Endothelial cell of umbilical vein (primary cell): ENCODE data around the gene TNNI3K. TPM values are rescaled to one million over a fixed set of nuclear protein-coding genes. Genes with fewer than 3 reads are reported as not detected.

Experiments used
- BruUV-seq: library from RNA; stranded (reverse); fragments of 400-500 nt; replicated peaks from 2 replicates; lab custom pipeline; 2021; lab: Mats Ljungman, UMichigan
- CTCF ChIA-PET: fragments of 300-600, 350-600 bp; sonication (Branson Sonifier 250); formaldehyde crosslinking; loops from one replicate; lab custom pipeline; 2021; ENCODE audit warnings: antibody characterized with exemption, inconsistent platforms; lab: Charles Lee
- POLR2A ChIA-PET: fragments of 300-600, 350-600 bp; sonication (Branson Sonifier 250); formaldehyde crosslinking; loops from one replicate; lab custom pipeline; 2021; ENCODE audit warnings: antibody characterized with exemption, inconsistent platforms; lab: Charles Lee
- DNase-seq: peaks from one replicate; pipeline ENCODE4 v3.0.0-alpha.2; 2011; ENCODE audit warnings: low read depth, low spot score
- FAIRE-seq: peaks from 2 replicates; lab custom pipeline; 2011; peaks lifted over from hg19 to GRCh38; lab: Jason Lieb, UNC
- H2AFZ ChIP-seq: 2 replicates; pipeline ENCODE4 v1.6.0; 2012; ENCODE audit warnings: low read depth, low read length, control low read depth, inconsistent platforms
- H3K27ac ChIP-seq: 2 replicates; pipeline ENCODE4 v1.5.1; 2011; ENCODE audit warnings: low read depth, mild to moderate bottlenecking, control low read depth, low read length, moderate library complexity; ENCODE audit not compliant: insufficient read depth
- H3K27me3 ChIP-seq, 2 experiments: 2 replicates each; pipeline versions ENCODE4 v1.6.0 to v1.6.1; 2011; ENCODE audit warnings: low read length in 2 of 2, mixed read lengths in 1 of 2; ENCODE audit not compliant: control insufficient read depth in 2 of 2, insufficient read depth in 2 of 2
- H3K36me3 ChIP-seq, 2 experiments: 2 replicates in 1 of 2; 3 replicates in 1 of 2; pipeline ENCODE4 v1.5.1; 2011; ENCODE audit warnings: low read length in 2 of 2, mild to moderate bottlenecking in 1 of 2, moderate library complexity in 1 of 2; ENCODE audit not compliant: control insufficient read depth in 2 of 2, insufficient read depth in 2 of 2; ENCODE audit errors: extremely low read depth in 1 of 2
- H3K4me1 ChIP-seq: 3 replicates; pipeline ENCODE4 v1.5.1; 2011; ENCODE audit warnings: mild to moderate bottlenecking, low read length; ENCODE audit not compliant: control insufficient read depth, insufficient read depth; ENCODE audit errors: extremely low read depth
- H3K4me2 ChIP-seq: 2 replicates; pipeline ENCODE4 v1.6.1; 2011; ENCODE audit warnings: low read length, control low read depth, mixed read lengths; ENCODE audit not compliant: insufficient read depth
- H3K4me3 ChIP-seq, 3 experiments: fragments of 200-600 bp in 1 of 3; sonication (generic), shearing (Covaris generic) in 1 of 3; replicated peaks in 1 of 3; 2 replicates each; pipeline ENCODE4 v1.5.1; 2011 to 2016; ENCODE audit warnings: control low read depth in 3 of 3, low read length in 3 of 3, mild to moderate bottlenecking in 2 of 3, inconsistent platforms in 1 of 3, low read depth in 1 of 3, moderate library complexity in 1 of 3; ENCODE audit not compliant: insufficient read depth in 1 of 3
- H3K79me2 ChIP-seq: 2 replicates; pipeline ENCODE4 v1.6.0; 2012; ENCODE audit warnings: low read length, inconsistent platforms; ENCODE audit not compliant: control insufficient read depth, insufficient read depth
- H3K9ac ChIP-seq: replicated peaks from 2 replicates; pipeline ENCODE3; 2011; ENCODE audit warnings: low read length, control low read depth; ENCODE audit not compliant: insufficient read depth; ENCODE audit errors: extremely low read depth
- H3K9me1 ChIP-seq: replicated peaks from 3 replicates; pipeline ENCODE4 v1.6.0; 2011; ENCODE audit warnings: mild to moderate bottlenecking, low read length; ENCODE audit not compliant: control insufficient read depth, insufficient read depth; ENCODE audit errors: extremely low read depth
- H3K9me3 ChIP-seq: replicated peaks from 2 replicates; pipeline ENCODE4 v1.5.1; 2012; ENCODE audit warnings: low read length, inconsistent platforms; ENCODE audit not compliant: control insufficient read depth, insufficient read depth
- H4K20me1 ChIP-seq: replicated peaks from 2 replicates; pipeline ENCODE3; 2011; ENCODE audit warnings: mild to moderate bottlenecking, low read length; ENCODE audit not compliant: control insufficient read depth, insufficient read depth; ENCODE audit errors: extremely low read depth
- CTCF ChIP-seq, 2 donors: IDR thresholded peaks; 1 replicate in 1 of 2; 2 replicates in 1 of 2; pipeline ENCODE4 v1.5.1; 2011; ENCODE audit warnings: low read length in 2 of 2, mild to moderate bottlenecking in 2 of 2, moderate library complexity in 2 of 2, control low read depth in 1 of 2, inconsistent platforms in 1 of 2, low read depth in 1 of 2; ENCODE audit not compliant: insufficient read depth in 1 of 2; ENCODE audit errors: extremely low read depth in 1 of 2
- FOS ChIP-seq: IDR thresholded peaks from 2 replicates; pipeline ENCODE4 v1.6.1; 2011; ENCODE audit warnings: mild to moderate bottlenecking, low read length, moderate library complexity, borderline replicate concordance; ENCODE audit not compliant: insufficient read depth
- GATA2 ChIP-seq: IDR thresholded peaks from 2 replicates; pipeline ENCODE4 v1.7.0; 2011; ENCODE audit warnings: low read depth, mild to moderate bottlenecking, moderate library complexity, mixed read lengths, low read length; ENCODE audit not compliant: insufficient read length, insufficient read depth
- MAX ChIP-seq: IDR thresholded peaks from 2 replicates; pipeline ENCODE4 v1.6.1; 2011; ENCODE audit not compliant: insufficient read depth, insufficient read length
- MYC ChIP-seq: IDR thresholded peaks from one replicate; pipeline ENCODE4 v1.6.1; 2011; ENCODE audit warnings: mild to moderate bottlenecking, low read depth, low read length
- POLR2A ChIP-seq: IDR thresholded peaks from 2 replicates; pipeline ENCODE4 v1.6.1; 2012; ENCODE audit warnings: low read depth, mild to moderate bottlenecking, control low read depth, low read length
- POLR2AphosphoS5 ChIP-seq: IDR thresholded peaks from 2 replicates; pipeline ENCODE4 v1.6.1; 2012; ENCODE audit warnings: low read depth, mild to moderate bottlenecking, control low read depth, low read length, moderate library complexity; ENCODE audit not compliant: insufficient read depth
- dilution Hi-C: fragments of 300-500 bp; cut with MboI; formaldehyde crosslinking; loops from one replicate; pipeline ENCODE4 v1.15.0; 2019; ENCODE audit warnings: low sequenced_read_pairs; ENCODE audit not compliant: extremely low pct_ligation_motif_present
- intact Hi-C: fragments of 100-400 bp; cut with micrococcal nuclease; formaldehyde crosslinking; loops from one replicate; pipeline ENCODE4 v1.10.0; 2022
- polyA plus RNA-seq, 4 experiments: library from polyadenylated mRNA; depleted of rRNA in 3 of 4; stranded (reverse) in 3 of 4; unstranded in 1 of 4; fragments of >200 nt; gene quantifications; 2 replicates each; pipeline versions ENCODE4 v1.2.1 to v1.2.3, GENCODE V29; 2011 to 2012; ENCODE audit warnings: missing spikeins in 1 of 4
- total RNA-seq: library from RNA; stranded (reverse); gene quantifications from 2 replicates; pipeline ENCODE4 v1.2.3, GENCODE V29; 2021

The TNNI3K gene
- total and polyA plus RNA-seq, 2 donors (not counting 3 experiments of a cell fraction or from before 2014, with no cell fraction given): 0.69 TPM; not detected in 1

GRCh38 chr1:74316302-74316701 is 81.1 kb downstream of the TNNI3K start:
- H2AFZ ChIP-seq: no peak overlapping the region
- H3K27me3 ChIP-seq: no peaks in the 10 kb centered on the region
- H4K20me1 ChIP-seq: no peaks in the 10 kb centered on the region
- TF ChIP-seq POLR2AphosphoS5 (no peak), FOS (no peak), MAX (no peak), GATA2 (no peak), CTCF (IDR thresholded peaks at IDR 0.05; ENCODE audit: extremely low read depth in 1 of 2, insufficient read depth in 1 of 2, low read depth in 1 of 2, low read length in 2 of 2) (no peak), POLR2A (no peak), MYC (no peak)
- dilution Hi-C loops: no loop called here
- H3K9me3 ChIP-seq: no peaks in the 10 kb centered on the region
- H3K4me3 ChIP-seq: no peak overlapping the region
- DNase-seq (no peak), FAIRE-seq (no peak)
- H3K79me2 ChIP-seq: no peaks in the 10 kb centered on the region
- H3K9me1 ChIP-seq: no peaks in the 10 kb centered on the region
- no peaks in the 10 kb centered on the region for H3K36me3 ChIP-seq
- H3K27ac ChIP-seq: no peak overlapping the region
- ChIA-PET CTCF (no interaction called here), POLR2A (no interaction called here)
- H3K4me2 ChIP-seq: no peak overlapping the region
- H3K9ac ChIP-seq: no peak overlapping the region
- no peaks in the 10 kb centered on the region for H3K4me1 ChIP-seq
- no TSS peak for BruUV-seq
- intact Hi-C loops: no loop called here
